ENCODE results near the gene OSBPL6.

- TF ChIP-seq CTCF (IDR thresholded peaks at IDR 0.05) (no peak), EP300 (IDR thresholded peaks at IDR 0.05) (no peak)
Observed at GRCh38 chr2:178238750-178239149, 44.4 kb downstream of the OSBPL6 start.

Data from gastroesophageal sphincter (tissue), 3 donors.